ENCODE results near the gene NUDT16.
"Not testable (repeated sequence)": the region's sequence is repeated elsewhere in the genome, so short reads cannot be mapped to it uniquely, and the experiment has no call there.

Gene NUDT16

DNA sequence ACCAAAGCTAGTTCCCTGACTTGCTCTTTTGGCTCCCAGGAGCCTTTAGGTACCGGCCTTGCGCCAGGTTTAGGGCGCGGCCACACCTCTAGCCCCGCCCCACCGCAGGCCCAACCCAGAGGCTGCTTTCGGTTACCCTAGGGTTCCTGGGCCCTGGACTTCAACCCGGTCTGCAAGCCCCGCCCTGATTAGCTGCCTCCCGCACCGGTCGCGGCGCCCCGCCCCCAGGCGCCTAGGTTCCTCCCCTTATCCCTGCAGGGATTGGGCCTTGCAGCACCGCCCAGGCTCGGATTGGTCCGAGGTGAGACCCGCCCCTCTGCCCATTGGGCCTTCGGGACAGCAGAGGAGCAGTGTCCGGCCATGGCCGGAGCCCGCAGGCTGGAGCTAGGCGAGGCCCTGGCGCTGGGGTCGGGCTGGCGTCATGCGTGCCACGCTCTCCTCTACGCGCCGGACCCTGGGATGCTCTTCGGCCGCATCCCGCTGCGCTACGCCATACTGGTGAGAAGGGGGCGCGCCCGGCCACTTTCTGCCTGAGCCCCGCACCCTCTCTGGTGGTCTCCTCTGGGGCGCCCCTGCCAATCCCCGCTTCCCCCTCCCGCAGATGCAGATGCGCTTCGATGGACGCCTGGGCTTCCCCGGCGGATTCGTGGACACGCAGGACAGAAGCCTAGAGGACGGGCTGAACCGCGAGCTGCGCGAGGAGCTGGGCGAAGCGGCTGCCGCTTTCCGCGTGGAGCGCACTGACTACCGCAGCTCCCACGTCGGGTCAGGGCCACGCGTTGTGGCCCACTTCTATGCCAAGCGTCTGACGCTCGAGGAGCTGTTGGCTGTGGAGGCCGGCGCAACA is at the start of gene NUDT16:
TSS of gene NUDT16 (plus strand) at position 330 of the 847 bp plus-strand sequence. CDS start at position 361, 31 bp downstream.
- DNase-seq (ENCODE audit: low read depth) = peak; percentile 100

DNA sequence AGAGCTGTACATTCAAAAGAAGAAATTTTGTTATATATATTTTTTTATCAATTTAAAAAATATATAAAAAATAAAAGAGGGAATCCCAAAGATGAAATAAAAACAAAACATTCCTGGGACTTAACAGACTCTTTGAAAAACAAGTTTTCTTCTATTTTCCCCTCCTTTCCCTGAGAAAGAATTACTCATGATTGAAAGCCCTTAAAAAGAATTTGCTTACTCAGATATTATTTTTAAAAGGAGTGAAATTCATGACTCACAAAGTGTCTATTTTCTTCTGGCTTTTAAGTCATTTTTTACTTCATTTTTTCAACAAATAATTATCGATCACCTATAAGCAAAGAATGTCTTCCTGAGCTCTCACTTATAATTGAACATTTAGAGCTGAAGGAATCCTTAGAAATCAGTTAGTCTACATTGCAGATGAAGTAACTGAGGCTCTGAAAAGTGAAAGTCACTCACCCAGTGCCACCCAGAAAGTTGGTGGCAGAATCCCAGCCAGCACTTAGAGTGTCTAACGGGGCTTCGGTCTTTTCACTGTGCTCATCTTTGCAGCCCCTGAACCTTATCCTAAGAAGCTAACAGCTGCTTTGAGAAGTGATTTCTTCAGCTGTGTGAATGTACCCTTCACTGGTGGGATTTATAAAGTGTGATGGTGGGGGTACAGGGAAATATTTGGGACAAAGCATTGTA is 42.5 kb upstream of the NUDT16 start:
- DNase-seq (ENCODE audit: low read depth) = peak; percentile 17

DNA sequence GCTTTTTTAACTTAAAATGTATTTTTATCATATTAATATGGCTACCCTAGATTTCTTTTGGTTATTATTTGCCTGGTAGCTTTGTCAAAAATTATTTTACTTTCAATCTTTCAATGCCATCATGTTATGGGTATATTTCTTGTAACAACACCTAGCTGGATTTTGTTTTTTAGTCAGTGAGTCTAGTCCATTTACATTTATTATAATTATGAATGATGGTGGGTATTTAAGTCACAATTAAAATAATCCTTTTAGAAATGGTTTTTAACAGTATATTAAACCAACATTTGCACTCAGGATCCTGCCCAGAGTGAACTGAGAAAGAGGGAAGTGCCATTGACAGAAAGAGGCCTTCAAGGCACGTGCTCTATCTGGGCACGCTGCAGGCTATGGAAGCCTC is 39.8 kb upstream of the NUDT16 start:
- DNase-seq (ENCODE audit: low read depth) = no peak

DNA sequence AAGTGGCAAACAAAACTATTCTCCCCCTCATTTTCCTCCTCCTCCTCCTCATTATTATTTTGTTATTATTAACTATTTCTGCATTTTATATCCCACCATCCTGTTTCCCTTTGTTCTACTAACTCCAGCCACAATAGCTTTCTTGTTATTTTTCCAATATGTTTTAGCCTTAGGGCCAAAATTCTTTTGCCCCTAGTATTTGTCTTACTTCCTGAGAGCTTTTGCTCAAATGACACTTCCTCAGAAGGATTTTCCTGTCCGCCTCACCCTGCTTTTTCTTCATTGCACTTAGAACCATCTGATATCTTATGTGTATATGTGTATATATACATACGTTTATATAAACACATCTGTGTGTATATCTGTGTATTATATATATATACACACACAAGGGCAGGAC is 32.7 kb upstream of the NUDT16 start:
- DNase-seq (ENCODE audit: low read depth) = no peak

DNA sequence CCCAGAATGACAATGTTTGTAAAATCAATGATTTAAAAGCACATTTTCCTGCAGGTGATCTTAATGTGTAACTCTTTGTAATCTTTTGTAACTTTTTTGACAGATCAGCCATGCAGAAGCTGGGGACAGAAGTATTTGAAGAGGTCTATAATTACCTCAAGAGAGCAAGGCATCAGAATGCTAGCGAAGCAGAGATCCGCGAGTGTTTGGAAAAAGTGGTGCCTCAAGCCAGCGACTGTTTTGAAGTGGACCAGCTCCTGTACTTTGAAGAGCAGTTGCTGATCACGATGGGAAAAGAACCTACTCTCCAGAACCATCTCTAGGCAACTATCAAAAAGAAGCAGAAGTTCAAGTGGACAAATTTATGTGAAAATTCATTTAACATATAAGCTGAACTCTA is 32.1 kb upstream of the NUDT16 start:
- no peak for DNase-seq (ENCODE audit: low read depth)

DNA sequence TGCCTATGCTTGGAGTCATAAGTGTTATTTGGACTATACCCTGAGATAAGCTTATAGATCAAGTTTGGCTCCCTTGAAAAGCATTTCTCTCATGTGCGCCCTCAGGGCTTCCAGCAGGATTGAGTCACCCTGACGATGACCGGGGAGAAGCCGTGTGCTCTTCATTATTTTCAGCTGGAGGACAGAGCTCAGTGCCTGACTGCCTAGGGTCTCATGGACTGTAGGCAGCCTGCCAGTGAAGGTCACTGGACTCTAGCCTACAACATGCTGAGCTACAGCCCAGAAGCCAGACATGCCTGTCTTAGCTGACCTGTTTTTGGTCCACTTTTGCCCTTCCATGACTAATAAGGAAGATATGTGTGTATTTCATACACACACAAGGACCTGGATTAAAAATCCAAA is 31.6 kb upstream of the NUDT16 start:
- peak; percentile 78 for DNase-seq (ENCODE audit: low read depth)

DNA sequence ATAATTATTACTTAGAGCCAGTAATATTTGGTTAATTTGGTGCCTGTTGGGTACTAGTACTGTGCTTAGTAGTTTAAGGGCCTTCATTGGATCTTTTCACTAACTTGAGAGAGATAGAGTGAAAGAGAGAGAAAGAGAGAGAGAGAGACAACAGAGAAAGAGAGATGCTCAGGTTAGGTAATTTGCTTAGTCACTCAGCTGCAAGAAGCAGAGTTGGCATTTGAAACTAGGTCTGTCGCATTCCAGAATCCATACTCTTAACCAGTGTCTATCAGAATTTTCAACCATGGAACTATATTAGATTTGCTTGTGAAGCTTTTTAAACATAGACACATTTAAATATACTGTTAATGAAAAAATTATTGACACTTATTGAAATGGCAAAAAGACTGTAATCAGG is 31.1 kb upstream of the NUDT16 start:
- peak; percentile 68 for DNase-seq (ENCODE audit: low read depth)

DNA sequence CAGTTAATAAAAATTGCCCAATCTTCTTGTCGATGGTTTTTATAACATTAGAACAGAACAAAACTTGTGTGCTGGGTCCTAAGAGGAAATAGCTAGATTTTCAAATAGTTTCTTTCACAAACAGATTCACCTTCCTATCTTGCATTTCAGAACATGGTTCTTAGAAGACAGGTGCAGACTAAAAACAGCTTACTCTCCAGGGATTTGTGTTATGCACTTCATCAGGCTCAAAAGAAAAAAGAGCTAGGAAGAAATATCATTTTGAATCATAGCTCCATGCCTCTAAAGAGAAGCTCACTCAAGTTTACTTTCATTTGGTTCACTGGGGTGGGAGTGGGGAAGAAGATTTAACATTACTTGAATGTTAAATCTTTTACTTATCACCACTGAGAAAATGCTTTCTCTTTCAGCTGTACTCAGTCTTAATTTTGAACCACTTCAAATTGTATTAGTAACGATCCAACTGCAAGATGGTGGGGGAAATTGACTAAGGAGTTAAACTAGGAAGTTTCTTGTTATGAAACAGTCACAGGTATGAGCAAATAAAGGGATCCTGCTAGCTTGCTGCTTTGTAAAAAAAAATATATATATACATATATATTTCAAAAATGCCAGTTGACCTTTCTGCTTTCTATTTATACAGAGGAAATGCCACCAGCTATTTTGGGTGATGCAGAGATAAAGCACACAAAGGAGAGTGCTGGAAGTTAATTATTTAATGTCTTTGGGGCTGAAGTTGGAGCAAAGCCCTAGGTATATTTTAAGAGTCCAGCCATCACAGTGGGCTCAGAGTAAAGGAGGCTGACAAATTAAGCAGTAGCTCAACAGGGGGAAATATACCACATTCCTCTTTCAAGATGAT is 28.3 kb upstream of the NUDT16 start:
- no peak for DNase-seq (ENCODE audit: low read depth)

DNA sequence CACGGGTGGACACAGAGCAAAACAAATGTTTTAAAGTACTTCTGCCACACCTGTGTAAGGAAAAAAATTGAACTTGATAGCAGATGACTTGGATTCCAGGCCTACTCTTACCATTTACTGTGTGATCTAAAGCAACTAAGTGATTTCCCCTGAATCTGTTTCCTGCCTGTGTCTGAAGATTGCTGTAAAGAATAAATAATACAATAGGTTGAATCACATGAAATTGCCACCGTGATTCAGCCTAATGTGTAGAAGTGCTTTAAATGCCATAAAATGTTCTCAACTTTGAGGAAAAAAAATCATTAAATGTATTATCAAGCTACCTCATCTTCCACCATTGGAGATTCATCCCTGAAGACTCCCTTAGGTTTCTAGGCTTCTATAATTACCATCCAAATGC is 27.6 kb upstream of the NUDT16 start:
- no peak for DNase-seq (ENCODE audit: low read depth)

DNA sequence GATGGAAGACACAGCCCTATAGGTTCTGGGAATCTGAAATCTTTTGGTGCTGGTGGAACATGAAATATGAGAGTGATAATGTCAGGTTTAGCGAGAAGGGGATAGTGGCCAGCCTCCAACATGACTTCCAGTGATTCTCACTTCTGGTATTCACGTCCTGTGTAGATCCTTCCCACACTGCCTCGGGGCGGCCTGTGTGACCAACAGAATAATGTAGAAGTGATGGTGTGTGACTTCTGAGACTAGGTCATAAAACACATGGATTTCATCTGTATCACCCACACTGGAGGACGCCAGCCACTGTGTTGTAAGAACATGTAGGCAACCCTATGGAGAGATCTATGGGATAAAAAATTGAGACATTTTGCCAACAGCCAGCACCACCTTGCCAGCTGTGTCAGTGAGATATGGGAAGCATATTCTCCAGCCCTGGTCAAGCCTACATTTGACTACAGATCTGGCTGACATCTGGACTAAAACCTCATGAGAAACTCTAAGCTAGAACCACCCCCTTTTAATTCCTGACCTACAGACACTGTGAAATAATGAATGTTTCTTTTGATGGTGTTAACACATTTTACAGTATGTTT is 25.5 kb upstream of the NUDT16 start:
- DNase-seq (ENCODE audit: low read depth) = no peak

DNA sequence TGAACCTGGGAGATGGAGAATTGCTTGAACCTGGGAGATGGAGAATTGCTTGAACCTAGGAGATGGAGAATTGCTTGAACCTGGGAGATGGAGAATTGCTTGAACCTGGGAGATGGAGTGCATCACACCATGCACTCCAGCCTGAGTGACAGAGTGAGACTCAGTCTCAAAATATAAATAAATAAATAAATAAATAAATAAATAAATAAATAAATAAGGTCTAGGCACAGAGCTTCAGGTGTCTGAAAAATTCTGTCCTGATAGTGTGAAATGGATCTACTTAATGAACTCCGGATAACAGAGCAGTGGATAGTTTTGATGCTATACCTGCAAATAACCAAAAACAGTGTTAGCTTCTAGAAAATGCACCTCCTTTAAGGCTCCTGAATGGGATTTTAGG is 24.3 kb upstream of the NUDT16 start:
- no peak for DNase-seq (ENCODE audit: low read depth)

DNA sequence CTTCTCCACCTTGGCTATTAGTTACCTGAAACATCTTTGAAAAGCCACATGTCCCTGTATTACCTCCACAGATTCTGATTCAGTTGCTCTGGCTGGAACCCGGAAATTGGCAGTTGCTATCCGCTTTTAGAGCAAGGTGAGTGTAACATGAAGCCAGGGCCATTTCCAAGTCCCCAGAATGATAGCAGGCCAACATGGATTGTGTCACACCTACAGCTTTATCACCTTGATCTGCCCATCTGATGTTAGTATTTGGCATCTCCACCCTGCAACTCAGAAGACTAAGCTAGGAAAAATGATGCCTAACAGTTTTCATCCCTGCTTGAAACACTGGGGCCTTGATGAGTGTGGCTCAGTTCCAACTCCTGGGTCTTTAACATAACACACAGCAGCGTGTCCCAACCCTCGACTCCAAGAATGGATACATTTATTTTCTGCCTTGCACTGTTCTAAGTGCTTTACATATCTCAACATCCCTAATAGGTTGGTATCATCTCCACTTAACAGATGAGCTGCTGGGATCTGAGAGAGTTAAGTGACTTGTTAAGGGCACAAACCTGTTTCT is 21.3 kb upstream of the NUDT16 start:
- DNase-seq (ENCODE audit: low read depth) = no peak

DNA sequence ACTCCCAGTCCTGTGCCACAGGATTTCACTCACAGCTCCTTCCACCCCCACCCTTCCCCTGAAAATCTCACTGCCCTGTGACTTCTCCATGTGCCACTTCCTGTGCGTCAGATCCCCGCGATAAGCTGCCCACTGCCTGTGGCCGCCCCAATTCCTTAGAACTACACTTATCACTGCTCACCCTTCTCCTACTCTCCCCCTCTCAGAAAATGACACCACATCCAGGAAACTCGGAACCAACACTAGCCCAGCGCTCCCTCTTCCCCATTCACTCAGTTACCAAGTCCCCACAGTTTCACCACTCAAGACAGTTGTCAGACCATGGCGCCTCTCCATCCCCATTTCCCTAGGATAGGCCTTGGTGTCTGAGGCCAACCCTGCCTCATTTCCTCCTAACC is 20.5 kb upstream of the NUDT16 start:
- not testable (repeated sequence) for DNase-seq (ENCODE audit: low read depth)

DNA sequence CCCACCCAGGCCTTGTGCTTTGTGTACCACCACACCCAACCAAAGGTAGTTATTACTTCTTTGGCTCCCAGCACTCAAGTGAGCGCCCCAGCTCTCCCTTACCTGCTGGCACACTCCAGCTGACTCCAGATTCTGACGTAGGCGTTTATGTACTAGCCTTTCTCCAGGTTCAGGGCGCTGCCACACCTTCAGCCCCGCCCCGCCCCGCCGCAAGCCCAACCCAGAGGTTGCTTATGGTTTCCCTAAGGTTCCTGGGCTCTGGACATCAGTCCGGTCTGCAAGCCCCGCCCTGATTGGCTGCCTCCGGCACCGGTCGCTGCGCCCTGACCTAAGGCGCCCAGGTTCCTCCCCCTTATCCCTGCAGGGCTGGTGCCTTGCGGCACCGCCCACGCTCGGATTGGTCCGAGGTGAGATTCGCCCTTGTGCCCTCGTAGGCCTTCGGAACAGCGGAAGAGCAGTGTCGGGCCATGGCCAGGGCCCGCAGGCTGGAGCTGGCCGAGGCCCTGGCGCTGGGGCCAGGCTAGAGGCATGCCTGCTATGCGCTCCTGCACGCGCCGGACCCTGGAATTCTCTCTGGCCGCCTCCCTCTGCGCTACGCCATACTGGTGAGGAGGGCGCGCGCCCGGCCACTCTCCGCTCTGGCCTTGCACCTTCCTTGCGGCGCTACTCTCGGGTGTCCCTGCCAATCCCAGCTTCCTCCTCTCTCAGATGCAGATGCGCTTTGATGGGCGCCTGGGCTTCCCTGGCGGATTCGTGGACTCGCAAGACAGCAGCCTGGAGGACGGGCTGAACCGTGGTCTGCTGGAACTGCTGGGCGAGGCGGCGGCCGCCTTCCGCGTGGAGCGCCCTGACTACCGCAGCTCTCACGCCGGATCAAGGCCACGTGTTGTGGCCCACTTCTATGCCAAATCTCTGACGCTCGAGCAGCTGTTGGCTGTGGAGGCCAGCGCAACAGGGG is 19.8 kb upstream of the NUDT16 start:
- peak; percentile 59 for DNase-seq (ENCODE audit: low read depth)

DNA sequence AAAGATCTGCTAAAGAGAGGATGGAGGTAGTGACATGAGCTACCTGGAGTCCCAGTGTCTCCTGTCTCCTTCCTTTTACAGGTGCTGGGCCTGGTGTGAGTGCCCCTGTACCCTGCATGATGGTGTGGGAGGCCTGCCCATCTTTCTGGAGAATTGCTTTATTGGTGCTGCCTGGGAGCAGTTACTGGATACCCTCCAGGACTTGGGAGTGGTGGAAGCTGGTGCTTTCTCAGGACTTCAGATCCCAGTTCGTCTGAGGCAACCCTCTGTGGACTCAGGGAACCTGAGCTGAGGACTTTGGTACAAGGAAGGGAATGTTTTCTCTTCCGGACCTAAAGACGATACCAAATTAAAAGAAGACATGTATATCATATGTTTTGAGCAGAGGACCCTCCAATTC is 18.3 kb upstream of the NUDT16 start:
- no peak for DNase-seq (ENCODE audit: low read depth)

DNA sequence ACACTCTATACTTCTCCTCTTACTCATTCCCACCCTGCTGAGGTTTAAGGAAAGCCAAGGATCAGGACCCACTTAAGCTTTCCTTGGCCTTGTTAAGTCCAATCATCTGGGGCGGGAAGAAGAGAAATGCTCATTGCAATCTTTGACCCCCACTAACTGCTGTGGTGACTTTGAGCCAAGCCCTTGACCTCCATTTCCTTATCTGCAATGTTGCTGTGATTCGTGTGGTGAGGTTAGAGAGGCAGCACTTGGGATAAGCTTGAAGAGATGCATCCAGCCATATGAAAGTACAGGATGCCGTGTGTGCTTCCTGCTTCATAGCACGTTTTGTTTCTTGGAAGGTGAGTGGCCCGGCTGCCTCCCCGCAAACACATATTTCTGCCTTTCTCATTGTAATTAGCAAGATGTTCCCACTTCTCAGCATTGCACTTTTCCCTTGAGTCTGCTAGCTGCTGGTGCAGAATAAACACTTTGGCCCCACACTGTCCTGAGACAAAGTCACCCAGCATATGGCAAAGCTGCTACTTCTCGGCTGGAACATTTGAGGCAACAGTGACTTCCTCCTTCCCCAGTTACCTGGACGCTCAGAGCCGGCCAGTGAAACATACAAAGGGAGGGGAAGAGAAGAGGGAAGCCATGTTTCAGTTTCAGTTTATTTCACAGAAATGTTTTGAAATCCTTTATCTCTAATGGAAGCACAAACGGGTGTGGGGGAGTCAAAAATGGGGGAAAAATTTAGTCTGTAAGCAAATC is 10.5 kb upstream of the NUDT16 start:
- DNase-seq (ENCODE audit: low read depth) = no peak

DNA sequence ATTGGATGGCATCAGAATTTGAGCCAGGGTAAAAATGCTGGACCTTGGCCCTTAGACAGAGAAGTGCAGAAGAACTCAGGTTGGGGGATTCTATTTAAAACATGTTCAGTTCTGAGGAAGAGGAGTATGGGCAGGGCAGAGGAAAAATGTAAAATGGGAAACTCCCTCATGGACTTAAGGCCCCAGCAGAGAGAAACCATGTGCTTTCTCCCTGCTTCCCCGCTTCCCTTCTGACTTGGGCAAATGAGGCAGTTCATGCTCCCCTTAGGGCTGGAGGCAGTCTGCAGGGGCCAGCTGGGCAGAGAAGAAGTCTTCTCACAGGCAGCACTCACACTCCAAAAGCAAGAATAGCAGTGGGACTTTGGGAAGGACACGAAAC is 9.9 kb upstream of the NUDT16 start:
- no peak for DNase-seq (ENCODE audit: low read depth)

DNA sequence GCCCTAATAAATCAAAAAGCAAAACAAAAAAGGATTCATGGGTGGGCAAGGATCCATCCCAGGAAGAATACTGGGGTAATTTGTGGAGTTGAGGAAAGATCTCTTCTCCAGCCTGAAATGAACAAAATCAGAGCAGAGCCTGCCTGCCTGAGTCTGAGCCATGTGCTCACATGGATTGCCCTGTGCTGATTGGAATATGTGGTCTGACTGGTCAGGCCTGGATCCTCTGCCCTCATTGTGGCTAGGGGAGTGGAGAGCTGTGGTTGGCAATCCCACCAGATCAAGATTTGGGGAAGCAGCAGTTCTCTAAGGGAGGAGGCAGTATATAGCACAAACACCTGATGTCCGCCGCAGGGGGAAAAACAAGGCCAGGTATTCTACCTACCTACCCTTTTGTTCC is 6.8 kb upstream of the NUDT16 start:
- no peak for DNase-seq (ENCODE audit: low read depth)

DNA sequence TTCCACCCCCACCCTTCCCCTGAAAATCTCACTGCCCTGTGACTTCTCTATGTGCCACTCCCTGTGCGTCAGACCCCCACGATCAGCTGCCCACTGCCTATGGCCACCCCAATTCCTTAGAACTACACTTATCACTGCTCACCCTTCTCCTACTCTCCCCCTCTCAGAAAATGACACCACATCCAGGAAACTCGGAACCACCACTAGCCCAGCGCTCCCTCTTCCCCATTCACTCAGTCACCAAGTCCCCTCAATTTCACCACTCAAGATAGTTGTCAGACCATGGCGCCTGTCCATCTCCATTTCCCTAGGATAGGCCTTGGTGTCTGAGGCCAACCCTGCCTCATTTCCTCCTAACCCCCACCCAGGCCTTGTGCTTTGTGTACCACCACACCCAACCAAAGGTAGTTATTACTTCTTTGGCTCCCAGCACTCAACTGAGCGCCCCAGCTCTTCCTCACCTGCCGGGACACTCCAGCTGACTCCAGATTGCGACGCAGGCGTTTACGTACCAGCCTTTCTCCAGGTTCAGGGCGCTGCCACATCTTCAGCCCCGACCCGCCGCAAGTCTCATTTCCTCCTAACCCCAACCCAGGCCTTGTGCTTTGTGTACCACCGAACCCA is 641 bp upstream of the NUDT16 start:
- DNase-seq (ENCODE audit: low read depth) = not testable (repeated sequence)
